Testis (tissue), 3 donors: ENCODE measurements around the gene EPHA7. TPM values are rescaled to one million over a fixed set of nuclear protein-coding genes. Genes with fewer than 3 reads are reported as not detected.

ENCODE experiments used
- DNase-seq: peaks from one replicate; pipeline ENCODE4 v3.0.0-alpha.2; 2019
- H3K27ac ChIP-seq, 2 donors: fragments of 200-600 bp; sonication (generic); one replicate each; pipeline ENCODE4 v1.5.1; 2019
- H3K27me3 ChIP-seq: fragments of 200-600 bp; sonication (generic); one replicate; pipeline ENCODE4 v1.5.1; 2019
- H3K36me3 ChIP-seq: fragments of 200-600 bp; sonication (generic); one replicate; pipeline ENCODE4 v1.5.1; 2017; ENCODE audit warnings: low read depth; ENCODE audit errors: missing control alignments
- H3K4me1 ChIP-seq: fragments of 200-600 bp; sonication (generic); one replicate; pipeline ENCODE4 v1.5.1; 2019
- H3K4me3 ChIP-seq, 2 donors: fragments of 200-600 bp; sonication (generic); one replicate each; pipeline ENCODE4 v1.5.1; 2017 to 2019
- H3K9me3 ChIP-seq: fragments of 200-600 bp; sonication (generic); one replicate; pipeline ENCODE4 v1.5.1; 2017
- POLR2A ChIP-seq: fragments of 450-650 bp; IDR thresholded peaks from one replicate; pipeline ENCODE4 v1.6.1; 2017; ENCODE audit warnings: antibody characterized with exemption, mild to moderate bottlenecking, moderate library complexity
- WGBS, 2 donors: methylation state at CpG; one replicate each; pipeline ENCODE4 v1.1.5; 2018; 5-methylcytosine and 5-hydroxymethylcytosine counted together
- intact Hi-C: fragments of 100-400 bp; cut with DNase I; formaldehyde crosslinking; loops from one replicate; pipeline ENCODE4 v1.15.1; 2023; ENCODE audit warnings: low total_unique reads
- polyA plus RNA-seq: library from polyadenylated mRNA; stranded (reverse); fragments of 350-450 nt; fragmentation: Illumina TruSeq; extraction: RNeasy Lipid Tissue Mini Kit (QIAGEN cat#74804); gene quantifications from one replicate; pipeline ENCODE4 v1.2.3, GENCODE V29; 2014; ENCODE audit warnings: low read depth, low replicate concordance; ENCODE audit not compliant: insufficient read depth
- total RNA-seq, 2 donors: library from RNA; depleted of rRNA; stranded (reverse); fragments of >200 nt; gene quantifications; one replicate each; pipeline ENCODE4 v1.2.3, GENCODE V29; 2016
- TF ChIP-seq, protein P1 (sequence below), 3 experiments: fragments of 450-650 bp in 2 of 3; fragments of 200-600 bp in 1 of 3; sonication (generic) in 1 of 3; IDR thresholded peaks; one replicate each; pipeline ENCODE4 v1.5.1; 2016 to 2019; ENCODE audit warnings: antibody characterized with exemption in 3 of 3, mild to moderate bottlenecking in 2 of 3, moderate library complexity in 1 of 3

EPHA7 gene
- total and polyA plus RNA-seq, 3 donors from 2014 or later, result 3.4 to 7.2 (median 4.8) TPM

- H3K4me1 ChIP-seq, result peaks cover 10% of the 10 kb centered on the region
- no peaks in the 10 kb centered on the region for H3K27me3 ChIP-seq
- peak overlapping the region; percentile 50 to 56 for H3K27ac ChIP-seq
- intact Hi-C loops, result no loop called here
- peak overlapping the region; percentile 27 to 59 for H3K4me3 ChIP-seq
- H3K36me3 ChIP-seq, result no peaks in the 10 kb centered on the region
- H3K9me3 ChIP-seq, result no peaks in the 10 kb centered on the region
- TF ChIP-seq POLR2A, result no peak
- TF ChIP-seq, protein P1, sequence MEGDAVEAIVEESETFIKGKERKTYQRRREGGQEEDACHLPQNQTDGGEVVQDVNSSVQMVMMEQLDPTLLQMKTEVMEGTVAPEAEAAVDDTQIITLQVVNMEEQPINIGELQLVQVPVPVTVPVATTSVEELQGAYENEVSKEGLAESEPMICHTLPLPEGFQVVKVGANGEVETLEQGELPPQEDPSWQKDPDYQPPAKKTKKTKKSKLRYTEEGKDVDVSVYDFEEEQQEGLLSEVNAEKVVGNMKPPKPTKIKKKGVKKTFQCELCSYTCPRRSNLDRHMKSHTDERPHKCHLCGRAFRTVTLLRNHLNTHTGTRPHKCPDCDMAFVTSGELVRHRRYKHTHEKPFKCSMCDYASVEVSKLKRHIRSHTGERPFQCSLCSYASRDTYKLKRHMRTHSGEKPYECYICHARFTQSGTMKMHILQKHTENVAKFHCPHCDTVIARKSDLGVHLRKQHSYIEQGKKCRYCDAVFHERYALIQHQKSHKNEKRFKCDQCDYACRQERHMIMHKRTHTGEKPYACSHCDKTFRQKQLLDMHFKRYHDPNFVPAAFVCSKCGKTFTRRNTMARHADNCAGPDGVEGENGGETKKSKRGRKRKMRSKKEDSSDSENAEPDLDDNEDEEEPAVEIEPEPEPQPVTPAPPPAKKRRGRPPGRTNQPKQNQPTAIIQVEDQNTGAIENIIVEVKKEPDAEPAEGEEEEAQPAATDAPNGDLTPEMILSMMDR (IDR thresholded peaks at IDR 0.05), result no peak
- no peak for DNase-seq
- WGBS, 2 donors, result 2% methylated on average over 14 of the region's 14 CpGs
Measured at GRCh38 chr6:93420163-93420795, 920 bp upstream of the EPHA7 start.

- Histone ChIP-seq H3K9me3 (no peaks in the 10 kb centered on the region), H3K4me3 (peak overlapping the region; percentile 59 to 62), H3K27ac (peak overlapping the region; percentile 21 to 41), H3K27me3 (no peaks in the 10 kb centered on the region), H3K36me3 (no peaks in the 10 kb centered on the region), H3K4me1 (peaks cover 10% of the 10 kb centered on the region)
- WGBS, 2 donors, result 1 to 2% methylated on average over 19 to 64 of the region's 89 CpGs
- DNase-seq, result peak; percentile 60
- intact Hi-C loops, result no loop called here
- no peak for TF ChIP-seq POLR2A
- TF ChIP-seq, protein P1 (IDR thresholded peaks at IDR 0.05), result peak in 1 of 3 experiments; percentile 11
Measured at GRCh38 chr6:93418408-93419303, 703 bp downstream of the EPHA7 start.

DNA sequence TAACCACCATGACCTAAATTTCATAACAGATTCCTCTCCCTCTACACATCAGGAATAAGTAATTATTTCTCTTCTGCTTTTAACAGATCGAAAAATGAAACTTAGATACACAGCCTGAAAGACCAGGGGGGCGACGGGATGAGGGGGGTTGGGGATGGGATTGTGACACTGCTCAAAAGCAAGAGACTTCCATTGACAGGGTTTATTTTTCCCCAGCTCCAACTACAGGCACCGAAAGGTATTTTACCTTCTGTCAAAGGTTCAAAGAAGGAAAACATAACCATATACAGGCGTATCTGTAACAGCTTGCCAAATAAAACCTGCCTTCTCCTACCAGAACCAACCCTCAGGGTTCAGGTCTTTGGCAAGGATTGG is 1.3 kb downstream of the EPHA7 start:
- Histone ChIP-seq H3K4me3 (peak overlapping the region; percentile 59 to 62), H3K9me3 (no peaks in the 10 kb centered on the region), H3K27me3 (no peaks in the 10 kb centered on the region), H3K4me1 (peaks cover 10% of the 10 kb centered on the region), H3K36me3 (no peaks in the 10 kb centered on the region), H3K27ac (peak overlapping the region in 1 of 2 donors; percentile 21)
- intact Hi-C loops, result no loop called here
- no peak for TF ChIP-seq POLR2A
- TF ChIP-seq, protein P1 (IDR thresholded peaks at IDR 0.05), result no peak
- DNase-seq, result no peak
- WGBS, 2 donors, result 0 to 2% methylated on average over 5 of the region's 5 CpGs

DNA sequence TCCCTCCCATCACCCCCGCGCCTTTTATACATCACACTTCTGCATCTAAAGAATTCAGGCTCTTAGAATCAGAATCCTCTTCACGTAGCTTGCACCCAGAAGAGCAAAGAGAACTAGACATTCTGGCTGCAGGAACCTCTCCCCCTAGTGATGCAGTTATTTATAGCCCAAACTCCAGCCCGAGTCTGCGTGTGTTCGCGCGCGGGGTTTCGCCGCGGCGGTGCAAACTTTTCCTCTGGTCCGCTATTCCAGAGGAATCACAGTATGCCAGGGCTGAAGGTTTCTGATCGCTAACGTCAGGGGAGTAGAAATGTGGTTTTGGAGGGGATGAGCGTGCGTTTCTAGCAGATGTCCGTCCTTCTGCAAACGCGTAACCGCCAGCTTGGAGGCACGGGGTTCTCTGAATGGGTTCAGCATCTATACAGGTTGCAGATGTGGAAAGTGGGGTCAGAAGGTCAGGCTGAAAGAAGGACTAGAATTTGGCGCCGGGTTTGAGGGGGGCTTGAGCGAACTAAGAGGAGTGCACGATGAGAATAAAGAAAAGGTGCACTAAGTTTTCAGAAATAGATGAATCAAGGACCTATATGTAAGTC is 1.8 kb downstream of the EPHA7 start:
- Histone ChIP-seq H3K4me1 (peaks cover 10% of the 10 kb centered on the region), H3K9me3 (no peaks in the 10 kb centered on the region), H3K36me3 (no peaks in the 10 kb centered on the region), H3K4me3 (peak overlapping the region; percentile 44 to 64), H3K27ac (peak overlapping the region in 1 of 2 donors; percentile 71), H3K27me3 (no peaks in the 10 kb centered on the region)
- peak; percentile 18 for DNase-seq
- intact Hi-C loops, result no loop called here
- 0 to 1% methylated on average over 27 of the region's 27 CpGs for WGBS, 2 donors
- TF ChIP-seq, protein P1 (IDR thresholded peaks at IDR 0.05), result no peak
- TF ChIP-seq POLR2A, result no peak
